ENCODE data around the gene SEMA3C. TPM values are rescaled to one million over a fixed set of nuclear protein-coding genes. Genes with fewer than 3 reads are reported as not detected.

The SEMA3C gene
- total RNA-seq, 2 donors from 2014 or later, result 37.4 to 44.1 TPM

GRCh38 chr7:80835251-80835650 is 83.6 kb downstream of the SEMA3C start:
- no peak for DNase-seq
- intact Hi-C loops (cut with DNase I), result no loop called here
- no peak for ATAC-seq

DNA sequence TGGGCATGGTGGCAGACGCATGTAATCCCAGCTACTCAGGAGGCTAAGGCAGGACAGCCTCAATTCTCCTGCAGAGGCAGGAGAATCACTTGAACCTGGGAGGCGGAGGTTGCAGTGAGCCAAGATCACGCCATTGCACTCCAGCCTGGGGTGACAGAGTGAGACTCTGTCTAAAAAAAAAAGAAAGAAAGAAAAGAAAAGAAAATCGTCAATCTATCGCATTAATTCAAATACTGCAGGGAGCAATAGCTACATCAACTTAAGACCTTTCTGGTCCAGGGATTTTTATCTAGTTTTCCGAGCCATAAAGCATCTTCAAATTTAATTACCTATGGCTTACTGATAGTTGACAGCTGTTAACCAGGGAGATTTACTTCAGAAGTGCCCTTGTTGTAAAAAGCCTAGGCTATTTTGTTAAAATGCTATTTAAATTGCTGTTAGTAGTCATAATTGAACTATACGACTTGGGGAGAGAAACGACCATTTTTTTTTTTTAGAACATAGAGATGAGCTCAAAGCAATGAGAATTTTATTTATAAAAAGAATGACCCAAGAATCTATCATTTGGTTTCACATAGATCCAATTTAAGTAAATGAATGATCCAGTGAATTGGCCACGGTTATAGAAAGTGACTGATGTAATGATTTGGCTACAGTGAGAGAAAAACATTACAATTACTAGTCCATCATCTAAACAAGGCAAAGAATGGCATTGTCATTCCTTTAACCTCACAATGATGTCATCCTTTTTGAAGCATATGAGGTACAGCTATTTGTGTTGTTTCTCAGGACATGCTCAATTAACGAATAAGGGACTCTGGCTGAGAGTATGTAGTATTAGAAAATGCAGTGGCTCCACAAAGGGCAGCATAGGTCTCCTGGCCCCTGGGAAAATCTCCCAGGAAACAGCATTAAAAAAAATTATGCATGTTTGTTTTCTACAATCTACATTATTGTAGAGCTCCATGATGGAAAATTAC is 85.3 kb downstream of the SEMA3C start:
- DNase-seq, result no peak
- intact Hi-C loops (cut with DNase I), result no loop called here
- no peak for ATAC-seq

DNA sequence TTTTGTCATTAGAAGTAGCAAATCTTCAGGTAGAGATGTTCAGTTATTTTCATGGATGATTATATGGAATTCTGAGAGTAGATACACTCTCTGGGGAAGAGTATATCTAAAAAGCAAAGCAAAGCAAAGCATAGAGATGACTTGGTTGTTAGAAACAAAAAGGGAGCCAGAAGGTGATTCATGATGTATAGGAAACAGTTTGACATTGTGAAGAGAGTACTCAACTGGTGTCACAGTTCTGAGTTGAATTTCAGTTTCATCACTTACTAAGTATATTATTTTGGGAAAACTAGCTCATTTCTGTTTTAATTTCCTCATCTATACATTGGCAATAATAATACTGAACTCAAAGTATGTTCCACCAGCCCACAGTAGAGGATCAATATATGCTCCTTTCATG is 86.8 kb downstream of the SEMA3C start:
- no peak for DNase-seq
- ATAC-seq, result no peak
- intact Hi-C loops (cut with DNase I), result no loop called here

DNA sequence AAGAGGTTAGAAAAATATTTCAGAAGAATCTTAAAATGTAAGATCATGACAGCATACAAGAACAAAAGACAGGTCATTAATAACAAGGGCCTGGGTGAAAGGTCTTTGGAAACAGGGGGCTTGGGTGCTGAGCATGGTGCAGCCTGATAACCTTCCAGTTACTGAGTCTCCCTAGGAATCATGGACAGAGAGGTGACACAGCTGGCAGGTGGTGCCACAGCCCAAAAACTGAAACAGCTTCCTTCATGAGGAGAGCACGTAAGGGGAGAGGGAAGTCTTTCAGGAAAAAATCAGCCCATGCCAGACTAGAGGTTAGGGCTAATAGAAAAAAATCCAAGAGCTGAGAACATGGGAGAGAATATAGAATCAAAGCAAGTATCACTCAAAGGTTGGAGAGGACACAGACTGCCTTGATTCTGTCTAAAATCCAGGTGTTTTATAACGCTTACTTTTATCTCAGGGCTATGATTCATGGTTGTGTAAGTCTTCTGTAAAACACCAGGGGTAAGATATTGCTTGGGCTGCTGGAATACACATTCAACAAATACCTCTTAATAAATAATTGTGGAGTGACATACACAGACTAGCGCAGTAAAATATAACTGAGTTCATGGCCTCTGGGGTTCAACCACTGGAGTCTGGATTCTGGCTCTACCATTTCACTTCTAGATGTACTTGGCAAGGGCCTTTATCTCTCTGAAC is 88.1 kb downstream of the SEMA3C start:
- no peak for DNase-seq
- peak; percentile 30 to 70 for ATAC-seq
- intact Hi-C loops (cut with DNase I), result no loop called here

- no peak for ATAC-seq
- no peak for DNase-seq
- intact Hi-C loops (cut with DNase I), result no loop called here
Measured at GRCh38 chr7:80830010-80830409, 88.8 kb downstream of the SEMA3C start.

DNA sequence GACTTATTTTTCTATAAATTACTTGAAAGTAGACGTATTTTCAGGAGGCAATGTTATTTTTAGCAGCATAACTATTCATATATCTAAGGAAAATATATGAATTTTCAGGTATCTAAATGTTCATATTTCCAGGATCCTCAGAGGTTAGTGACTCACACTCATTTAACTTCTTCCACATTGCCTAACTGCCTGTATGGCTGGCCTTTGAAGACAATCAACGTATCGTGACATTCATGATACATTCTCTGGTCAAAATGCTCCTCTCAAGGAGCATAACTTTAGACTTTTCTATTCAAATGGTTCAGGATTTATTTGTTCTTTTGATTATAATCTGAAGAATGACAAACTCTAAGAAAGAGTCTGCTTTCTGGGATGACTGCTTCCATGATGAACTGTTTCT is 89.3 kb downstream of the SEMA3C start:
- ATAC-seq, result no peak

GRCh38 chr7:80827239-80827633 is 91.6 kb downstream of the SEMA3C start:
- ATAC-seq (peak in 1 of 2 donors; percentile 22), DNase-seq (no peak)
- intact Hi-C loops (cut with DNase I), result no loop called here

More for the DNA sequence above, 89.3 kb downstream of the SEMA3C start:
- intact Hi-C loops (cut with DNase I), result no loop called here
- DNase-seq, result no peak

DNA sequence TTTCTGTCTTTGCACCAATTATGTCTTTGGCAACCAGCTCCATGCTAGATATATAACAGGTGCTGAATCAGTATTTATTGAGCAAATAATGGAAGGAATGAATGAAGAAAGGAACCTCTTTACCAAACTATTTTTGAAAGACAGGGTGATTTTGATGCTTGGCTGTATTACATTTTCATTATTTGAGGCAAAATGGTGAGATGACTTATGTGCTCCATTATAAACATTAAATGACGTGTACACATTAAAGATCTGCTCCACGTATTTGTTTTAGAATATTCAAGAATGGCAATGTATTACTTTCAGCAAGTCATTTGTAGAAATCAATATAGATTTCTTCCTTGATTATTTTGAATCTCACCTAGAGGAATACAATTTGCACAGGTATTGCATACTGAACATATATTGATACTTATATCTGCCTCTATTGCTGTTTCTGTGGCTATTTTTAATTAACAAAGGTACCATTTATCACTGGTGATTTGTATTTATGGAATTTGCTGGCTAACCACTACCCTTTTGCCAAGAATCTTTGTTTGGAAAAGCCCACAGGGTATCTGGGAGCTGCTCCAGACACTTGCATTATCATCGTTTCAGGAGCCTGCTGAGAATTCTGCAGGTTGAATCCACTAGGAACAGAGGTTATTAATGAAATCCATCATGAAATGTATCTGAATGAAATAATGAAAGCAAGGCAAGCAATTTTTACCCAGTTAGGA is 92.2 kb downstream of the SEMA3C start:
- intact Hi-C loops (cut with DNase I), result no loop called here
- peak in 1 of 2 donors; percentile 58 for ATAC-seq
- no peak for DNase-seq

DNA sequence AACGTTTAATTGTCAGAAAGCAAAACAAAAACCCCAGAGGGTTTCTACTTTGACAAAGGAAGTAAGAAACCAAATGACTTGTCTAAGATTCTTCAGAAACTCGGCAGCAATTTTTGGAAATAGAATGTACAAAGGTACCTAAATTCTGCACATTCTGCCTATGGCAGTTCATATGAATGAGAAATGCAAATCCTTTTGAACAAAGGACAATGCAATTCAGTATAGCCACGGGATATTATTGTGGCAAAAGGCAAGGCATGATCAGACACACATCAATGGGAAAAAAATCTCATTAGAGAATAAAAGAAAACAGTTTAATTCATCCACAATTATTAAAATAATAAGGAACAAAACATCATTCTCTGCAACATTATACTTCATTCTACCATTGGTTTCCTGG is 93.4 kb downstream of the SEMA3C start:
- no peak for DNase-seq
- intact Hi-C loops (cut with DNase I), result no loop called here
- no peak for ATAC-seq

- intact Hi-C loops (cut with DNase I), result no loop called here
- no peak for DNase-seq
Measured at GRCh38 chr7:80824253-80824652, 94.6 kb downstream of the SEMA3C start.

GRCh38 chr7:80823057-80823456 is 95.8 kb downstream of the SEMA3C start:
- ATAC-seq (no peak), DNase-seq (no peak)
- intact Hi-C loops (cut with DNase I), result no loop called here

More at GRCh38 chr7:80824253-80824652, 94.6 kb downstream of the SEMA3C start:
- ATAC-seq, result no peak

DNA sequence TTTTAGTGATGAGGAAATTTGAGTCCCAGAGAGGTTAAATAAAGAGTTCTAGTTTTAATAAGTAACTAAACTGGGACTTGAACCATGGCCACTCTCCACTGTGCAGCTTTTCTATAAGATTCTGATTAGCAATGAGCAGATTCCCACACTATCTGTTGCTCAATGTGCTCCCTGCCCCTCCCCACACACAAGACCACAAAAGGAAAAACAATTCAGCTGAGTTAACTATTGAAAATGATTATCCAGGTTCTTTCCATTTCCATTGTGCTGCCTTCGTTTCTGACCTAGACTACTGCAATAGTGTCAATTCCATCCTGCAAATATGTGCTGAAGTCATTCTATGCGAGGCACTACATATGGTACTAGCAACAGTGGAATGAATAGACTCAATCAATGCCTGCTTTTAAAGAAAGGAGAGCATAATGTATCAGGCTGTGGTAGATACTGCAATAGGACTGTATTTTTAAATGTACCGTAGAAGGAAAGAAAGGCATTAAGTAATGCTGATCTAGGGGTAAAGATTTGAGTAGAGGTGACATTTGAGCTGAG is 97.0 kb downstream of the SEMA3C start:
- intact Hi-C loops (cut with DNase I), result no loop called here
- ATAC-seq, result no peak
- DNase-seq, result no peak

DNA sequence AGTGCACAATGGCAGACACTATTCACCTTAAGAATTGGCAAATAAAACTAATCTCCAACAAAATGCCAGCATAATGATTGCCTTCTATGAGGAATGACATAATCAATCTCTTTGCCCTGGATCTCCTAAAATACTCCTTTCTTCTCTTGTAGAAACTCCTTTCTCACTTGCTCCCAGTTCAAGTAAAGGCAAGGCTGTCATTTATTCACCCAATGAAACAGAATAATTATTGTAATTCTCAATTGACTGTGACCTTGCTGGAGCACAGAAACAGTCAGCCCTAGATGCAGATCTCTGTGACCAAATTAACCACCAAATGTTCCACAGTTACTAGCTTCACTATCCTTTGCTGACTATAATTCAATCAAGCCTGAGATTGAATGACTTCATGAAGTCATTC is 99.3 kb downstream of the SEMA3C start:
- intact Hi-C loops (cut with DNase I), result no loop called here
- DNase-seq (no peak), ATAC-seq (no peak)

DNA sequence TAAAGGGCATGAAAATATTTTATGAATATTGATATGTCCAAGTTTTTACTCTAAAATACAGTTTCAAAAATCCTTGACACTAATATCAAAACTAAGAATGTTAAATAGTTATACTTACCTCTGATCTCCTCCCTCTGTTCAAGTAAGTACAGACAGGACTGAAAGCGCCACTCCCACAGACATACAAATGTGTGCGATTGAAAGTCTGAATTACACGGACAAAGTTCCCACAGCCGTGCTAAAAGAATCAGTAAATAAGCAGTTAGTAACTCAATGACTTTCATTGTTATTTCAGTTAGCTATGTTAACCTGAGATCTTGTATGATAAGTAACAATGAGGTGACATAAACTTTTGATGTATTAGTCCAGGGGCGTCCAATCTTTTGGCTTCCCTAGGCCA is 100.7 kb downstream of the SEMA3C start:
- DNase-seq (no peak), ATAC-seq (no peak)
- intact Hi-C loops (cut with DNase I), result no loop called here

- intact Hi-C loops (cut with DNase I), result no loop called here
- ATAC-seq, result no peak
Measured at GRCh38 chr7:80816806-80817205, 102.0 kb downstream of the SEMA3C start.

DNA sequence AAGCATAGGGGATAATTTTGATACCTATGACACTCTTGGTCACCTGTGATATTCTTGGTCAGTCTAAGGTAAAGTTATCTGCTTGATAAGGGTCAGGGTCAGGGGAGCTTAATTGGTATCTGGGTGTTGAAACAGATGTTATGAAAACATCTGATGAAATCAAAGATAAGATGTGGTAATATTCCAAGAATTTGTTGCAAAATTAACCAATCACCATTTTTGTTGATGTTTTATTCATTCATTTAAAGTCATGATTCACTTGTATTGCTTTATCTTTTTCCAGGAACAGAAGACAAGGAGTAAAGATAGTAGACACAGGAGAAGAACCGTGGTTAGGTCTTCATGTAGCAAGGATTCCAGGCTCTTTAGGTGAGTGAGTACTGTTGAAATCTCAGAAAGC is 103.1 kb downstream of the SEMA3C start:
- intact Hi-C loops (cut with DNase I), result no loop called here
- no peak for DNase-seq
- ATAC-seq, result no peak

More at GRCh38 chr7:80816806-80817205, 102.0 kb downstream of the SEMA3C start:
- no peak for DNase-seq

- ATAC-seq (no peak), DNase-seq (no peak)
- intact Hi-C loops (cut with DNase I), result no loop called here
Measured at GRCh38 chr7:80809545-80809944, 109.3 kb downstream of the SEMA3C start.

DNA sequence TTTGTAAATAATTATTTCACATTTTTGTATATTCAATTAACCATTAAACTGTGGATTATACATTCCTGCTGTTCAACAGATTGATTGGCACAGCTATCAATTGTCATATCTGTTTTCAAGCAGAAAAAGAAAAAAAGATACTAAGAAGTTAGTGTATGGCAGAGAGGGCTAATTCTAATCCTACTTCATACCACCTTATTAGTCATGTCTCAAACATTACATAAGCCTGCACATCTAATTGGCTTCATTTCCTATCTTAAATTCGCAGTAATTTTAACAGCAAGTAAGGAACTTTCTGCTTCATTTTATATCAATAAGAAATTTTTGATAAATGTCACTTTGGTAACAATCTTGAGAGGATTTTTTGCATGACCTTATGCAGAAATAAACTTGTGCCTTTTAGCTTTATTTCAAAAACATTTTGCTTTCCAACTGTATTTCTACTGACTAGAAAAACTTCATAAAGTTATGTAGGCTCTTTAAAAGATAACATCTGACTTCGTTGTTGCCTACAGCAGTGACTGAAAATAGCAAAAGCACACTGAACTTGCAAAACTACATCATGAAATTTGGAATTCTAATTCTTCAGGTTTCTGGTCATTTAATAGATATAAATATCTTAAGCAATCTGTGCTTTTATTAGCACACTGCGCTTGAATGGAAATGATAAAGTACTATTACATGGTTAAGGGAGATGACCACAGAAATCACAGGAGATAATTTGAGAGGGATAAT is 111.5 kb downstream of the SEMA3C start:
- DNase-seq, result no peak
- intact Hi-C loops (cut with DNase I), result no loop called here
- ATAC-seq, result peak in 1 of 2 donors; percentile 67

DNA sequence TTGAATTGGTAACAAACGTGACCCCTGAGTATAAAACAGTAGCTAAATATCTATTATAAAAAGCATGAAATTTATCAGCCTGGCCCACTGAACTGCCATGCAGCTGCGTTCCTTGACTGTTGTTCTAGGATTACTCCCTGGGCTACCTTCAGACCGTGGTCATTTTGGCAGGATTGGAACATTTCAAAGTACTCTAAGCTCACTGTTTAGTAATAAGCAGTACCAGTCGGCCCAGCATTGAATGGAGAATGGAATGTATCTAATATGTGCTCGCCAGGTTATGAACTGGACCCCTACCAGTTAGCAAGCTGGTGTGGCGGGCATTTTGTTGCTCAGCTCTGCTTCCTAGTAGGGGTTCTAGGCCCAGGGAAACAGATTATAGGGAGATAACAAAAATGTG is 112.2 kb downstream of the SEMA3C start:
- ATAC-seq, result peak in 1 of 2 donors; percentile 69
- no peak for DNase-seq
- intact Hi-C loops (cut with DNase I), result no loop called here

All from left cardiac atrium (tissue), 4 donors.